HepG2 (cell line): ENCODE results near the gene SURF2. TPM values are rescaled to one million over a fixed set of nuclear protein-coding genes. Genes with fewer than 3 reads are reported as not detected.

Experiments used
- CREM ChIP-seq, 2 experiments: sonication (generic) in 1 of 2; formaldehyde crosslinking in 1 of 2; IDR thresholded peaks; 2 replicates each; pipeline versions ENCODE4 v1.4.0 to v1.6.1; 2016 to 2020; ENCODE audit warnings: antibody characterized with exemption in 1 of 2, mild to moderate bottlenecking in 1 of 2, missing genetic modification reagents in 1 of 2
- DNMT1 ChIP-seq: sonication (generic); formaldehyde crosslinking; IDR thresholded peaks from 2 replicates; pipeline ENCODE4 v1.5.1; 2020; ENCODE audit warnings: mild to moderate bottlenecking, missing genetic modification reagents
- FOSL2 ChIP-seq: sonication (generic); formaldehyde crosslinking; IDR thresholded peaks from 2 replicates; pipeline ENCODE4 v1.4.0; 2020; ENCODE audit warnings: missing genetic modification reagents
- JDP2 ChIP-seq: sonication (generic); formaldehyde crosslinking; IDR thresholded peaks from 2 replicates; pipeline ENCODE4 v1.8.1; 2022; ENCODE audit warnings: missing genetic modification reagents, borderline replicate concordance
- KDM2A ChIP-seq: sonication (generic); formaldehyde crosslinking; IDR thresholded peaks from 2 replicates; pipeline ENCODE4 v1.4.0; 2020; ENCODE audit warnings: low read depth, missing genetic modification reagents, borderline replicate concordance
- KDM5A ChIP-seq: fragments of 200-600 bp; sonication (generic); IDR thresholded peaks from 2 replicates; pipeline ENCODE4 v1.7.0; 2018; ENCODE audit warnings: antibody characterized with exemption, mild to moderate bottlenecking, low read length, borderline replicate concordance
- MXD1 ChIP-seq: sonication (generic); formaldehyde crosslinking; IDR thresholded peaks from 2 replicates; pipeline ENCODE4 v1.4.0; 2020; ENCODE audit warnings: mild to moderate bottlenecking, missing genetic modification reagents
- MYNN ChIP-seq: sonication (generic); formaldehyde crosslinking; IDR thresholded peaks from 2 replicates; pipeline ENCODE4 v1.4.0; 2020; ENCODE audit warnings: mild to moderate bottlenecking, low read depth, missing genetic modification reagents
- MZF1 ChIP-seq: sonication (generic); formaldehyde crosslinking; IDR thresholded peaks from 2 replicates; pipeline ENCODE4 v1.8.1; 2023; ENCODE audit warnings: mild to moderate bottlenecking, missing genetic modification reagents, borderline replicate concordance
- NFKBIZ ChIP-seq: IDR thresholded peaks from 2 replicates; pipeline ENCODE4 v1.6.1; 2018; ENCODE audit warnings: missing genetic modification reagents, missing compliant biosample characterization
- NR2F1 ChIP-seq, 2 experiments: fragments of 450-650 bp in 1 of 2; formaldehyde crosslinking in 1 of 2; IDR thresholded peaks; 2 replicates each; pipeline versions ENCODE4 v1.5.0 to v1.6.1; 2016 to 2020; ENCODE audit warnings: mild to moderate bottlenecking in 1 of 2, missing compliant biosample characterization in 1 of 2, missing genetic modification reagents in 1 of 2, moderate library complexity in 1 of 2
- RBM39 ChIP-seq: fragments of 200-400 bp; formaldehyde crosslinking; IDR thresholded peaks from one replicate; pipeline ENCODE4 v1.6.1; 2018; ENCODE audit warnings: antibody characterized with exemption, mild to moderate bottlenecking, low read depth, low read length; ENCODE audit not compliant: poor library complexity, severe bottlenecking
- SNRNP70 ChIP-seq: fragments of 200-400 bp; formaldehyde crosslinking; IDR thresholded peaks from 2 replicates; pipeline ENCODE4 v1.6.1; 2017; ENCODE audit warnings: mild to moderate bottlenecking, low read depth, low read length, moderate library complexity
- ZFX ChIP-seq: sonication (generic); formaldehyde crosslinking; IDR thresholded peaks from 2 replicates; pipeline ENCODE4 v1.4.0; 2020; ENCODE audit warnings: mild to moderate bottlenecking, low read depth, missing genetic modification reagents, moderate library complexity
- ZMYM4 ChIP-seq: sonication (generic); formaldehyde crosslinking; IDR thresholded peaks from 2 replicates; pipeline ENCODE4 v1.8.1; 2023; ENCODE audit warnings: mild to moderate bottlenecking, missing genetic modification reagents
- ZNF558 ChIP-seq: sonication (generic); formaldehyde crosslinking; IDR thresholded peaks from 2 replicates; pipeline ENCODE4 v1.9.0; 2022; ENCODE audit warnings: mild to moderate bottlenecking, missing genetic modification reagents, borderline replicate concordance
- ZNF562 ChIP-seq: sonication (generic); formaldehyde crosslinking; IDR thresholded peaks from 2 replicates; pipeline ENCODE4 v1.8.0; 2022; ENCODE audit warnings: missing genetic modification reagents, borderline replicate concordance
- ZNF747 ChIP-seq: sonication (generic); formaldehyde crosslinking; IDR thresholded peaks from 2 replicates; pipeline ENCODE4 v1.8.1; 2023; ENCODE audit warnings: missing genetic modification reagents, mild to moderate bottlenecking, borderline replicate concordance
- ZNF850 ChIP-seq: sonication (generic); formaldehyde crosslinking; conservative IDR thresholded peaks from 2 replicates; pipeline ENCODE4 v1.9.0; 2021; ENCODE audit warnings: mild to moderate bottlenecking, missing genetic modification reagents
- polyA plus RNA-seq, 8 experiments: library from polyadenylated mRNA; depleted of rRNA in 3 of 8; stranded (reverse) in 7 of 8; unstranded in 1 of 8; fragments of >200 nt; fragmentation: Illumina TruSeq in 4 of 8; extraction: Trizol in 4 of 8; gene quantifications; 2 replicates each; pipeline versions ENCODE4 v1.2.1 to v1.2.3, GENCODE V29; 2011 to 2016; ENCODE audit warnings: low read depth in 4 of 8, missing spikeins in 1 of 8, mixed read lengths in 1 of 8; ENCODE audit not compliant: insufficient read depth in 1 of 8
- total RNA-seq, 5 experiments: library from RNA; depleted of rRNA; stranded (reverse); fragments of >200 nt; fragmentation: Illumina TruSeq; extraction: Trizol; gene quantifications; 2 replicates each; pipeline ENCODE4 v1.2.3, GENCODE V29; 2016; ENCODE audit warnings: low read depth in 1 of 5
- TF ChIP-seq, protein P1 (sequence below): sonication (generic); formaldehyde crosslinking; IDR thresholded peaks from 2 replicates; pipeline ENCODE4 v1.9.0; 2021; ENCODE audit warnings: missing genetic modification reagents, mild to moderate bottlenecking, borderline replicate concordance

Gene SURF2
- total and polyA plus RNA-seq, 2 of the 13 experiments (the other 11 are each of a cell fraction or from before 2014, with no cell fraction given), result 6.3 to 13.6 TPM

DNA sequence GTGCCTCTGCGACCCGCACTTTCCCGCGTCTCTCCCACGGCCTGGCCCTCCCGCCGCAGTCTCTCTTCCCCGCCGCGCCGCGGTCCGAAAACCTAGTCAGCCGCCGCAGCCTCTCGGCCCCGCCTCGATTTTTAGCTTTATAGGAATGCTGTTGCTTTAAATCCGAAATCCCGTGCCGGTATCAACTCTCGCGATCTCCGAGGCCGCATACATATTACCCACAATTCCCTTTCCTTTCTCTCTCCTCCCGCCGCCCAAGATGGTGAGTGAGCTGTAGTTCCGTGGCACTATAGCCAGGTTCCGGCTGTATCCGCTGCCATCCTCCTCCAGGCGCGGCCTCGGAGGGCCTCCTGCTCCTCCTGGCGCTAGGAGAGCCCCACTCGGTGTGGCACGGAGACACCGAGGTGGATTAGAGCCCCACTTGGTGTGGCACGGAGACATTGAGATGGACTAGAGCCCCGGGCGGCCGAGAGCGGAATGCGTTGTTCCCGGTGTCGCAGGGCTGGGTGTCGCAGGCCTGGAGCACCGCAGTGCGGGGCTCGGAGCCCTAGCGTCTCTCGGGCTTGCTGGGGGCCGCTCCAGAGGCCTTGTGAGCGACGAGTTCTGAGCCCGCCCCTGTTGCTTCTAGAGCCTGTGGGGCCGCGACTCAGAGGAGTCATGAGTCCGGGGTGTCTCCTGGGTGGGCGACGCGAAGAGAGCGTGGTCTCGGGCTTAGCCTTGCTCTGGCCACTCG lies 8.2 kb upstream of the SURF2 start, which contains the start of the genes MED22 and RPL7A (continued):
- TF ChIP-seq ZNF558 (CRISPR knock-in tag) (no peak; the same call in 1 of the 2 replicates), ZFX (CRISPR knock-in tag) (peak; percentile 83), CREM (IDR thresholded peaks at IDR 0.05) (peak; percentile 65), CREM (CRISPR knock-in tag; IDR thresholded peaks at IDR 0.05) (0 out of 2 replicates have a peak, but pooled peaks have one; percentile 2), NFKBIZ (0 out of 2 replicates have a peak, but pooled peaks have one; percentile 48), MZF1 (no peak), ZNF850 (CRISPR knock-in tag) (no peak), RBM39 (peak; percentile 77), ZNF562 (CRISPR knock-in tag) (no peak), KDM5A (peak; percentile 60), ZNF747 (peak; percentile 79; the same call in 1 of the 2 replicates), DNMT1 (CRISPR knock-in tag) (peak; percentile 88; the same call in 1 of the 2 replicates), SNRNP70 (no peak), ZMYM4 (CRISPR knock-in tag) (peak; percentile 50; the same call in 1 of the 2 replicates), KDM2A (peak; percentile 80), MXD1 (CRISPR knock-in tag) (peak; percentile 76), FOSL2 (CRISPR knock-in tag) (peak; percentile 42; the same call in 1 of the 2 replicates), MYNN (CRISPR knock-in tag) (no peak), JDP2 (CRISPR knock-in tag) (no peak), NR2F1 (CRISPR knock-in tag; IDR thresholded peaks at IDR 0.05) (0 out of 4 replicates have a peak, but pooled peaks of 1 of the 2 experiments have one; percentile 26)
- TF ChIP-seq, protein P1, sequence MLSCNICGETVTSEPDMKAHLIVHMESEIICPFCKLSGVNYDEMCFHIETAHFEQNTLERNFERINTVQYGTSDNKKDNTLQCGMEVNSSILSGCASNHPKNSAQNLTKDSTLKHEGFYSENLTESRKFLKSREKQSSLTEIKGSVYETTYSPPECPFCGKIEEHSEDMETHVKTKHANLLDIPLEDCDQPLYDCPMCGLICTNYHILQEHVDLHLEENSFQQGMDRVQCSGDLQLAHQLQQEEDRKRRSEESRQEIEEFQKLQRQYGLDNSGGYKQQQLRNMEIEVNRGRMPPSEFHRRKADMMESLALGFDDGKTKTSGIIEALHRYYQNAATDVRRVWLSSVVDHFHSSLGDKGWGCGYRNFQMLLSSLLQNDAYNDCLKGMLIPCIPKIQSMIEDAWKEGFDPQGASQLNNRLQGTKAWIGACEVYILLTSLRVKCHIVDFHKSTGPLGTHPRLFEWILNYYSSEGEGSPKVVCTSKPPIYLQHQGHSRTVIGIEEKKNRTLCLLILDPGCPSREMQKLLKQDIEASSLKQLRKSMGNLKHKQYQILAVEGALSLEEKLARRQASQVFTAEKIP, result no peak
